Breast epithelium (tissue), 4 donors: ENCODE data around the gene PADI6. TPM values are rescaled to one million over a fixed set of nuclear protein-coding genes. Genes with fewer than 3 reads are reported as not detected.

Experiments used
- DNase-seq, 2 donors: peaks; one replicate each; pipeline ENCODE4 v3.0.0-alpha.2; 2019; ENCODE audit warnings: low spot score in 2 of 2
- H3K27ac ChIP-seq, 2 donors: fragments of 200-600 bp; sonication (generic) in 1 of 2; one replicate each; pipeline ENCODE4 v1.5.1; 2016 to 2019; ENCODE audit warnings: mild to moderate bottlenecking in 1 of 2
- H3K27me3 ChIP-seq, 2 donors: fragments of 200-600 bp; sonication (generic) in 1 of 2; one replicate each; pipeline versions ENCODE4 v1.5.1 to v1.6.0; 2017 to 2019; ENCODE audit warnings: control low read depth in 1 of 2, mild to moderate bottlenecking in 1 of 2
- H3K36me3 ChIP-seq: fragments of 200-600 bp; one replicate; pipeline ENCODE4 v1.5.1; 2019
- H3K4me1 ChIP-seq, 2 donors: fragments of 200-600 bp; sonication (generic); one replicate each; pipeline ENCODE4 v1.5.1; 2016 to 2019; ENCODE audit warnings: control low read depth in 1 of 2
- H3K4me3 ChIP-seq, 3 donors: fragments of 200-600 bp; sonication (generic); 1 replicate in 2 of 3; 2 replicates in 1 of 3; pipeline ENCODE4 v1.5.1; 2016 to 2019; ENCODE audit warnings: mild to moderate bottlenecking in 3 of 3, moderate library complexity in 2 of 3
- H3K9me3 ChIP-seq, 2 donors: fragments of 200-600 bp; sonication (generic) in 1 of 2; one replicate each; pipeline ENCODE4 v1.5.1; 2016 to 2019; ENCODE audit warnings: control low read depth in 1 of 2
- POLR2A ChIP-seq: fragments of 450-650 bp; IDR thresholded peaks from one replicate; pipeline ENCODE4 v1.6.1; 2016; ENCODE audit warnings: antibody characterized with exemption, mild to moderate bottlenecking, moderate library complexity
- POLR2AphosphoS5 ChIP-seq, 3 donors: sonication (generic); formaldehyde crosslinking; IDR thresholded peaks; one replicate each; pipeline ENCODE4 v1.6.1; 2017; ENCODE audit warnings: antibody characterized with exemption in 3 of 3
- intact Hi-C: fragments of 100-400 bp; cut with DNase I; formaldehyde crosslinking; loops from one replicate; pipeline ENCODE4 v1.15.1; 2023; ENCODE audit warnings: low total_unique reads
- total RNA-seq, 3 donors: library from RNA; depleted of rRNA; stranded (reverse); fragments of >200 nt; gene quantifications; one replicate each; pipeline ENCODE4 v1.1.0, GENCODE V29; 2016
- TF ChIP-seq, protein P1 (sequence below), 3 donors: fragments of 450-650 bp; IDR thresholded peaks; one replicate each; pipeline ENCODE4 v1.5.1; 2016 to 2017; ENCODE audit warnings: antibody characterized with exemption in 3 of 3, mild to moderate bottlenecking in 3 of 3, moderate library complexity in 3 of 3

Gene PADI6
- total RNA-seq, 3 donors from 2014 or later = not detected

DNA sequence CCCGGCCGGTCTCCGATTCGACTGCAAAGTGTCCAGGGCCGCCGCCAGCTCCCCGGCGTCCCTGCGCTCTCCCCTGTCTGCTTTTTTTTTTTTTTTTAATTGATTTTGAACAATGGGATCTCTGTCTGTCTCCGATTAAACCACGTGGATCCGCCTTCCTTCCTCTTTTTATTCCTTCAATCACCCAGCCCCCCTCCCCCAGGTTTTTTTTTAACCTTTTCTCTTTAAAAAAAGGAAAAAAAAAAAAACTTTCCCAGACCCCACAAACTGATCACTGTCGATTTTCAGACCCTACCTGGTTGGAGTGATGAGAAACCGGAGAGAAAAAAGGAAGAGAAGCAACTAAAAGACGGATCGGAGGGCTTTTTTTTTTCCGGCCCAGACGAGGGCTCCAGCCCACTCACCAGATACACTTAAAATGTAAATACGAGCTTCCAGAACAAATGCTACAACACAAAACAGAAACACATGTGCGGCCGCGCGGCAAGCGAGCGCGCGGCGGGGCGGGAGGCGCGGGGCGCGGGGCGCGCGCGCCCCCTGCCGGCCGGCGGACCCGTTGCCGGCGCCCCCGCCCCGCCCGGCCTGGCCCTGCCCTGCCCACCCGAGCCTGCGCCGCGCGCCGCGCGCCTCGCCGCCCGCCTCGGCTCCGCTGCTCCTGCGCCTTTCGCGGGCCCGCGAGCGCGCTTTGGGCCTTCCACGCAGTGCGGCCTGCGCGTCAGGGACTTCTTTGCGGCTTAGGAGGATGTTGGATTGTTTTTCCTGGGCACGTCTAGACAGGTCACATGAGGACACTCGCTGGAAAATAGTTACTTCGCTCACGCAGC lies 67.5 kb downstream of the PADI6 start, which contains the start of gene RCC2:
TSS of gene RCC2 (minus strand) at position 428 of the 824 bp plus-strand sequence. CDS start 1,163 bp downstream, outside the sequence.
- no peak for TF ChIP-seq POLR2A
- TF ChIP-seq POLR2AphosphoS5 (IDR thresholded peaks at IDR 0.05) = no peak
- TF ChIP-seq, protein P1, sequence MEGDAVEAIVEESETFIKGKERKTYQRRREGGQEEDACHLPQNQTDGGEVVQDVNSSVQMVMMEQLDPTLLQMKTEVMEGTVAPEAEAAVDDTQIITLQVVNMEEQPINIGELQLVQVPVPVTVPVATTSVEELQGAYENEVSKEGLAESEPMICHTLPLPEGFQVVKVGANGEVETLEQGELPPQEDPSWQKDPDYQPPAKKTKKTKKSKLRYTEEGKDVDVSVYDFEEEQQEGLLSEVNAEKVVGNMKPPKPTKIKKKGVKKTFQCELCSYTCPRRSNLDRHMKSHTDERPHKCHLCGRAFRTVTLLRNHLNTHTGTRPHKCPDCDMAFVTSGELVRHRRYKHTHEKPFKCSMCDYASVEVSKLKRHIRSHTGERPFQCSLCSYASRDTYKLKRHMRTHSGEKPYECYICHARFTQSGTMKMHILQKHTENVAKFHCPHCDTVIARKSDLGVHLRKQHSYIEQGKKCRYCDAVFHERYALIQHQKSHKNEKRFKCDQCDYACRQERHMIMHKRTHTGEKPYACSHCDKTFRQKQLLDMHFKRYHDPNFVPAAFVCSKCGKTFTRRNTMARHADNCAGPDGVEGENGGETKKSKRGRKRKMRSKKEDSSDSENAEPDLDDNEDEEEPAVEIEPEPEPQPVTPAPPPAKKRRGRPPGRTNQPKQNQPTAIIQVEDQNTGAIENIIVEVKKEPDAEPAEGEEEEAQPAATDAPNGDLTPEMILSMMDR (IDR thresholded peaks at IDR 0.05) = peak in 1 of 3 donors; percentile 14
- DNase-seq = peak; percentile 53 to 66
- intact Hi-C loops = no loop called here
- H3K4me3 ChIP-seq = peak within 1 kb of the TSS; percentile 67 to 86 (median 84)
- no peaks in the 10 kb centered on the region for H3K36me3 ChIP-seq
- no peaks in the 10 kb centered on the region for H3K9me3 ChIP-seq
- peak within 1 kb of the TSS; percentile 79 to 93 for H3K27ac ChIP-seq
- H3K27me3 ChIP-seq = no peaks in the 10 kb centered on the region
- peaks cover 0 to 28% of the 10 kb centered on the region in 2 donors for H3K4me1 ChIP-seq

DNA sequence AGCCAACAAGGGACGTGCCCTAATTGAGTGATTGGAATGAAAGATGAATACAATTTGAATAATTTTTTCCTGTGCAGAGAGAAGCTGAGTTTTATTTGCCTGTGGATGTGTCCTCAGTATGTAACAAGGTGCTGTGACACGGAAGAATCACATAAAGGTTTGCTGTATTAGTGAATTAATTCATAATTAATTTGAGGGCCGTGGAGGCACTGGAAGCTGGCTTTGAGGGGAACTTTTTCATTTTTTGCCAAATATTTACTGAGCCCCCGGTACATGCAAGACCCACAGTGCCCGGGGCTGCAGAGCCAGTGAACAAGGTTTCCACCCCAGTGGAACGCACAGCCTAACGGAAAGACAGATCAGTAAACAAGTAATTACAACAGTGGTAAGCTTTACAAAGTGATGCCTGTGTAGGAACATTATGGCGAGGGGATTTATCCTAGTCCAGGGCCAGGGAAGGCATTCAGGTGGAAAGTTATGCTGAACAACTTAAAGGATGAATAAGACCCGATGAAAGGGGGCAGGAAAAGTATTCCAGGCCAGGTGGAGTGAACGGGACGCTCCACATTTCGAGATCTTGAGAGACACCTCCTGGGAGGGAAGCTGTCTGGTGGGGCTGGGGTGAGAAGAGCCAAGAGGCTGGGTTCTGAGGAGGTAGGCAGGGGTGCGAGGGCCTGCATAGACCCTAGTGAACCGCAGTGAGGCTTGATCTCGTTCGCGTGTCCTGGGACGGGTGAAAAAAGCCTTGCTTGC lies 68.3 kb downstream of the PADI6 start:
- no peaks in the 10 kb centered on the region for H3K9me3 ChIP-seq
- peaks cover 0 to 28% of the 10 kb centered on the region in 2 donors for H3K4me1 ChIP-seq
- no peak for DNase-seq
- peak overlapping the region; percentile 78 to 82 for H3K27ac ChIP-seq
- H3K36me3 ChIP-seq = no peaks in the 10 kb centered on the region
- no peak for TF ChIP-seq POLR2A
- TF ChIP-seq, protein P1 (IDR thresholded peaks at IDR 0.05) = peak in 1 of 3 donors; percentile 2
- peak overlapping the region; percentile 67 to 86 (median 84) for H3K4me3 ChIP-seq
- intact Hi-C loops = no loop called here
- H3K27me3 ChIP-seq = no peaks in the 10 kb centered on the region

DNA sequence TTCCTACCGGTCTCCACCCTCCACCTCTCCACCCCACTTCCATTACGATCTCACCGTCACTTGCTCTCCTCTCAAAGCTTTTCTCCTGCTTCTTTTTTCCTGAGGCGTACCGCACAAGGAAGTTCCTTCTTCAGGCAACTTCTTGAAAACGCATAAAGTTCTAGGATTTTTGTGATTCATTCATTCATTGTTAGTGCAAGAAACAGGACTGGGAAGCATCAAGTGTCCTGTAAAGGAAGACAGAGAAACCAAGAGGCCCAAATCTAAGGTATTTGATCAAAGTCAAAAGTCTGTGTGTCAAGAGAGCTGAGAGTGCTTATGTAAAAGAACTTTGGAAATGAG lies 68.8 kb downstream of the PADI6 start:
- H3K27me3 ChIP-seq = no peaks in the 10 kb centered on the region
- H3K4me3 ChIP-seq = peak overlapping the region in 1 of 3 donors; percentile 86
- H3K36me3 ChIP-seq = no peaks in the 10 kb centered on the region
- H3K27ac ChIP-seq = peak overlapping the region; percentile 78 to 82
- H3K9me3 ChIP-seq = no peaks in the 10 kb centered on the region
- H3K4me1 ChIP-seq = peaks cover 0 to 28% of the 10 kb centered on the region in 2 donors
- DNase-seq = no peak
- intact Hi-C loops = no loop called here
- TF ChIP-seq POLR2A (no peak), POLR2AphosphoS5 (IDR thresholded peaks at IDR 0.05) (no peak)
- TF ChIP-seq, protein P1 (IDR thresholded peaks at IDR 0.05) = no peak

DNA sequence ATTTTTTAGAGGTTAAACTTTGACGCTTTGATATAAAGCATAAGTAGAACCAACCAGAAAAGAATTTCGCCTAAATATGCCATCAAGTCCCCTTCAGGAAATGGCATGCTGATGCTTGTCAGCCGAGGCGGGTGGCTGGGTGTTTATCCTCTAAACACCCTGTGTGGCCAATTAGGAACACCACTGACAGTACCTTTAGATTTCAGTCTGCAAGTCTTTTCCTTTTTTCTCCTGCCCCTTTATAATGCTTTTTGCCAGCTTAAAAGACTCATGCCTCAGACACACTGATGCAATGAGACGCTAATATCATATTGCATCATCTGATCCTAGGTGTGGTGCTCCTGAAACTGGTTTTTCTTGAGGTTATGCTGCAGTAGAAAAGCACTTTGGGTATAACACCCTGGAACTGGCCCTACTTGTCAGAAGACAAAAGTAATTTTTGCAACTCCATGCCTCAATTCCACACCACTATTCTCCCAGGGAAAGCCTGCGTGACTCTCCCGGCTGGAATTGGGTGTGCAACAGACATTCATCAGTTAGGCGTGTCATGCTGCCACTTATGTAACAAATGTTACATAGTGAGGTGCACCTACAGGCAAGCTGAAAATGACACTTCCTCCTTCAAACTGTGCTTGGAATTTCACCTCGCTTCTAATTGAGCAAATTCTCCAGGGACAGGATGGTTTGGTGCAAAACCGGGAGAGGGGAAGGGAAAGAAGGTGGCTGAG lies 69.4 kb downstream of the PADI6 start:
- TF ChIP-seq, protein P1 (IDR thresholded peaks at IDR 0.05) = no peak
- TF ChIP-seq POLR2A (no peak), POLR2AphosphoS5 (IDR thresholded peaks at IDR 0.05) (no peak)
- DNase-seq = no peak
- Histone ChIP-seq H3K4me1 (peaks cover 0 to 26% of the 10 kb centered on the region in 2 donors), H3K36me3 (no peaks in the 10 kb centered on the region), H3K9me3 (no peaks in the 10 kb centered on the region), H3K27me3 (no peaks in the 10 kb centered on the region), H3K4me3 (no peak overlapping the region), H3K27ac (peak overlapping the region in 1 of 2 donors; percentile 78)
- intact Hi-C loops = no loop called here
